NCI-H2081 (cell line): ENCODE measurements around the gene CSF2.
"Not testable (repeated sequence)": the region's sequence is repeated elsewhere in the genome, so short reads cannot be mapped to it uniquely, and the experiment has no call there.

Source experiments
- DNase-seq, 2 experiments: peaks; one replicate each; lab custom pipeline; 2025; lab: John Stamatoyannopoulos, UW

The CSF2 gene

DNA sequence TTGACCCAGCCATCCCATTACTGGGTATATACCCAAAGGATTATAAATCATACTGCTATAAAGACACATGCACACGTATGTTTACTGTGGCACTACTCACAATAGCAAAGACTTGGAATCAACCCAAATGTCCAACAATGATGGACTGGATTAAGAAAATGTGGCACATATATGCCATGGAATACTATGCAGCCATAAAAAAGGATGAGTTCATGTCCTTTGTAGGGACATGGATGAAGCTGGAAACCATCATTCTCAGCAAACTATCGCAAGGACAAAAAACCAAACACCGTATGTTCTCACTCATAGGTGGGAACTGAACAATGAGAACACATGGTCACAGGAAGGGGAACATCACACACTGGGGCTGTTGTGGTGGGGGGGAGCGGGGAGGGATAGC is 35.4 kb downstream of the CSF2 start:
- not testable (repeated sequence) for DNase-seq

GRCh38 chr5:132109494-132110053 is 36.0 kb downstream of the CSF2 start:
- no peak for DNase-seq

DNA sequence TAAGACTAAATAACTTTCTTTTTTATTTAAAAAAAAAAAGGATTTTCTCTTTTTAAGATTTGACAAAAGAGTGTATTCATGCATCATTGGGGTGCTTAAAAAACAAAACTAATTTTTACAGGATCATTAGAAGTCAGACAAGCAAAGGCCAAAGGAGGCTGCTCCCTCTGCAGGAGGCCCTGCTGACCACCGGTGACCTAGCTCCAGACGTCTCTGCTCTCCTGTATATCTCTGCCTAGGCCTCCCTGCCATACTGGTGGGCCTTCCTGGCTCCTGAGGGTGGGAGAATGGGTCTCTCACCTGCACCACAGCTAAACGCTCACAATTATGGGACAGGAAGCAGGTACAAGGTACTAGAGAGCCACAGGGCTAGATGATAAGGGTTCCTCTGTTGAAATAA is 36.6 kb downstream of the CSF2 start:
- DNase-seq = no peak

DNA sequence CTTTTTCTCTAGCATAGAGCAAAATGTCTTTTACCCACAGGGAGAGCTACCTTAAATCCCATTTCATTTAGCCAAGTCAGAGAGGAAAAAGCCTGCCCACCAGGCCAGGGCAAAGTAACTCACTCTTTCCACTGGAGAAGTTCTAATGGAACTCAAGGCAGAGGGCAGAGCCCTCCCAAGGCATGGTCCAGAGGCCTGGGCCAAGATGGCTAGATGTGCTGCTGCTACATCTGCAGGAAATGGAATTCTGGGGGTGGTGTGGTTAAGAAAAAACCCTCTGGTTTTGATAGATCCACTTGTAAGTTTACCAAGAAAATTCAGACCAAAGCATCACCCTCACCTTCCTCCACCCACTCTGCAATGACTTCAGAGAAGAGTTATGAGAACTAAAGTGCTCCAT is 37.3 kb downstream of the CSF2 start:
- DNase-seq = no peak

DNA sequence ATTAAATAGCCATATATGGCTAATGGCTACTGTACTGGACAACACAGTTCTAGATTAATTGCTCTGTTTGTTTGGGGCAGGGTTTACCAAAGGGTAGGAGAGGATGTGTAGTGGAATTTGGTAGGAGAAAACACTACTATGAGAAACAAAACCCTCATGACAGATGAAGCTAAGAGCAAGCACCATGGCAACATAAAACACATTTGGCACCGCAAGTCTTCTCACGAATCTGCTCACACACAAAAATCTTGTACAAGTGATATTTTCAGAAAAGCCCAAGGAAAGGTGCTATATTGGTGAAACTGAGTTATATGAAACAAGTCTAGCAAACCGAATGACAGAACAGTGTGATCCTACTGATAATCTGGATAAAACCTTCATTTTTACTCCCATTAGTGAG is 38.5 kb downstream of the CSF2 start:
- DNase-seq = no peak

GRCh38 chr5:132114150-132115121 is 40.8 kb downstream of the CSF2 start:
- no peak for DNase-seq

DNA sequence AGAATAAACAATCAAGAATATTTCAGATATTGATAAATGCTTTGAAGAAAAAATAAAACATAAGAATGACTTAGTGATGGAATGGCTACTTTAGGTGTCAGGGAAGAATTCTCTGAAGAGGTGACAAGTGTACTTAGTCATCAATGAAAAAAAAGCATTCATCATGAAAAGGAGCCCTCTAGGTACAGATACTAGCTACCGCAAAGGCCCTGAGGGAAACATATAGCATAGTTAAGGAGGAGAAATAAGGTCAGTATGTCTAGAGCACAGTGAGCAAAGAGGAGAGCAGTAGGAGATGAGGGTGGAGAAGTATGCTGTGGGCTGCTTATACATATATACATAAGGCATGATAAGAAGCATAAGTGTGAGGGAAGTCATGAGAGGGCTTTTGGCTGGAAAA is 41.8 kb downstream of the CSF2 start:
- DNase-seq = no peak

GRCh38 chr5:132116072-132116471 is 42.5 kb downstream of the CSF2 start:
- DNase-seq = no peak

- not testable (repeated sequence) for DNase-seq
These were observed 43.4 kb downstream of the CSF2 start for GRCh38 chr5:132116909-132117489.

DNA sequence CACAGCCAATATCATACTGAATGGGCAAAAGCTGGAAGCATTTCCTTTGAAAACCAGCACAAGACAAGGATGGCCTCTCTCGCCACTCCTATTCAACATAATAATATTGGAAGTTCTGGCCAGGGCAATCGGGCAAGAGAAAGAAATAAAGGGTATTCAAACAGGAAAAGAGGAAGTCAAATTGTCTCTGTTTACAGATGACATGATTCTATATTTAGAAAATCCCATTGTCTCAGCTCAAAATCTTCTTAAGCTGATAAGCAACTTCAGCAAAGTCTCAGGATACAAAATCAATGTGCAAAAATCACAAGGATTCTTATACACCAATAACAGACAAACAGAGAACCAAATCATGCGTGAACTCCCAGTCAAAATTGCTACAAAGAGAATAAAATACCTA is 47.1 kb downstream of the CSF2 start:
- DNase-seq = not testable (repeated sequence)

DNA sequence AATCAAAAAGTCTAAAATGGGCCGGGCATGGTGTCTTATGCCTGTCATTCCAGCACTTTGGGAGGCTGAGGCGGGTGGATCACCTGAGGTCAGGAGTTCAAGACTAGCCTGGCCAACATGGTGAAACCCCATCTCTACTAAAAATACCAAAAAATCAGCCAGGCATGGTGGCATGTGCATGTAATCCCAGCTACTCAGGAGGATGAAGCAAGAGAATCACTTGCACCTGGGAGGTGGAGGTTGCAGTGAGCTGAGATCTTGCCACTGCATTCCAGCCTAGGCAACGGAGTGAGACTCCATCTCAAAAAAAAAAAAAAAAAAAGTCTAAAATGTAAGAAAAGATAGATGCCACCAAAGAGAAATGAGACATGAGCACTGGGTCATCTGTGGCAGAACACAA is 49.4 kb downstream of the CSF2 start:
- DNase-seq = not testable (repeated sequence)

DNA sequence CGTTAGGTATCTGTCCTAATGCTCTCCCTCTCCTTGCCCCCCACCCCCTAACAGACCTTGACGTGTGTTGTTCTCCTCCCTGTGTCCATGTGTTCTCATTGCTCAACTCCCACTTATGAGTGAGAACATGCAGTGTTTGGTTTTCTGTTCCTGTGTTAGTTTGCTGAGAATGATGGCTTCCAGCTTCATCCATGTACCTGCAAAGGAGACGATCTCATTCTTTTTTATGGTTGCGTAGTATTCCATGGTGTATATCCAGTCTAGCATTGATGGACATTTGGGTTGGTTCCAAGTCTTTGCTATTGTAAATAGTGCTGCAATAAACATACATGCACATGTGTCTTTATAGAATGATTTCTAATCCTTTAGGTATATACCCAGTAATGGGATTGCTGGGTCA is 50.0 kb downstream of the CSF2 start:
- not testable (repeated sequence) for DNase-seq
